D721Med (cell line): Measurements from ENCODE around the gene LCK.

Experiments
- DNase-seq: peaks from one replicate; pipeline ENCODE4 v3.0.0; 2011; ENCODE audit warnings: low spot score; ENCODE audit not compliant: insufficient read length
- FAIRE-seq: peaks from 2 replicates; lab custom pipeline; 2011; peaks lifted over from hg19 to GRCh38; lab: Jason Lieb, UNC
- TF ChIP-seq, protein P1 (sequence below): IDR thresholded peaks from 2 replicates; pipeline ENCODE4 v1.5.1; 2012; ENCODE audit warnings: mild to moderate bottlenecking, control low read depth; ENCODE audit not compliant: insufficient read depth; ENCODE audit errors: missing control alignments

The LCK gene

DNA sequence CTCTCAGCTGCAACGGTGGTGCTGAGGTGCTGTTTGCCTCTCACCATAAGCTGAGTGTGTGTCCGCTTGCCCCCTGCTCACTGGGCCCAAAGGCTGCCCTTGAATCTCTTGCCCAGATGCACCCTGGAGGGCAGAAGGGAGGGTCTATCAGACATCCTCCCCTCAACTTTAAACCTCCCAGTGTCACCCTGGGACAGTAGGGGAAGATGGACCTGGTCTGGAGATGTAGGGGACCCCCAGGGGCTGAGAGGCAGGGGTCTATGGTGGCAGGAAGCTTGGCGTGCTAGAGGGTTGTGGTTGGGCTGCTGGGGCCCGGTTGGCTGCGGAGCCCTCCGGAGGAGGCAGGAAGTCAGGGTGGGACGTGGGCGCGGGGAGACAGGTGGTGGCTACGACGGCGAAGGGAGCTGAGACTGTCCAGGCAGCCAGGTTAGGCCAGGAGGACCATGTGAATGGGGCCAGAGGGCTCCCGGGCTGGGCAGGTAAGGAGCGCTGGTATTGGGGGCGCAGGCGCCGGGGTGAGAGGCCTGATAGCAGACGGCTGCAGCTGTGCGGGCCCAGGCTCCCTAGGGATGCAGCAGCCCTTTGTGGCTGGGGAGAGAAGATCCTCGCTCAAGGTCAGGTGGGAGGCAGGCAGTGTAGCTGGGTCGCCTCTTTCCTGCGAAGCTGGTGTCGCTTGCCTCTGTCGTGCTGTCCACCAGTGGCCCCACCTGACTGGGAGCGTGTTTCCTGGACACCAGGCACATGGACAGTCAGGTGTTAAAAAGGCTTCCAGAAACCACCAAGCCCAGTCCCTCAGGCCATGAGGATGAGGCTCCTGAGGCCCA, at the start of gene LCK:
Gene LCK (plus strand): TSS at position 373 of the 824 bp plus-strand sequence. CDS start 23,065 bp downstream, outside the sequence.
- DNase-seq (no peak), FAIRE-seq (no peak)
- TF ChIP-seq, protein P1, sequence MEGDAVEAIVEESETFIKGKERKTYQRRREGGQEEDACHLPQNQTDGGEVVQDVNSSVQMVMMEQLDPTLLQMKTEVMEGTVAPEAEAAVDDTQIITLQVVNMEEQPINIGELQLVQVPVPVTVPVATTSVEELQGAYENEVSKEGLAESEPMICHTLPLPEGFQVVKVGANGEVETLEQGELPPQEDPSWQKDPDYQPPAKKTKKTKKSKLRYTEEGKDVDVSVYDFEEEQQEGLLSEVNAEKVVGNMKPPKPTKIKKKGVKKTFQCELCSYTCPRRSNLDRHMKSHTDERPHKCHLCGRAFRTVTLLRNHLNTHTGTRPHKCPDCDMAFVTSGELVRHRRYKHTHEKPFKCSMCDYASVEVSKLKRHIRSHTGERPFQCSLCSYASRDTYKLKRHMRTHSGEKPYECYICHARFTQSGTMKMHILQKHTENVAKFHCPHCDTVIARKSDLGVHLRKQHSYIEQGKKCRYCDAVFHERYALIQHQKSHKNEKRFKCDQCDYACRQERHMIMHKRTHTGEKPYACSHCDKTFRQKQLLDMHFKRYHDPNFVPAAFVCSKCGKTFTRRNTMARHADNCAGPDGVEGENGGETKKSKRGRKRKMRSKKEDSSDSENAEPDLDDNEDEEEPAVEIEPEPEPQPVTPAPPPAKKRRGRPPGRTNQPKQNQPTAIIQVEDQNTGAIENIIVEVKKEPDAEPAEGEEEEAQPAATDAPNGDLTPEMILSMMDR: no peak

DNA sequence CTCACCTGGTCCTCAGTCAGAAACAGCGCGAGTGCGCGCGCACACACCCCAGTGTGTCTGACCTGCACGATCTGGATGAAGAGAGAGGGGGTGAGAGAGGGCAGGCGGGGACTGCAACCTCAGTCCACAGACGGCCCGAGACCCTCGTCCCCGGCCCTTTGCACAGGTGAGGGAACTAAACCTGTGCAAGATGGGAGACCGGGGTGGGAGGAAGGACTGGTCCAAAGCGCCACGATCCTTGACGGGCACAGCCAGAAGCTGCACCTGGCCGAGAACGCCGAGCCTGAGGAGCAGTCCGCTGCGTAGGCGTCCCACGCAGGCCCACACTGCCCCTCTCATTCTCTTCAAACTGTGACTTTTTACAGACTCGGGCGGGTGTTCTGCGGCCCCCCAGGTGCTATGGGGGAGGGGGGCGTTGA, 46.1 kb upstream of the LCK start:
- TF ChIP-seq, protein P1: no peak
- DNase-seq: no peak
- no peak for FAIRE-seq

DNA sequence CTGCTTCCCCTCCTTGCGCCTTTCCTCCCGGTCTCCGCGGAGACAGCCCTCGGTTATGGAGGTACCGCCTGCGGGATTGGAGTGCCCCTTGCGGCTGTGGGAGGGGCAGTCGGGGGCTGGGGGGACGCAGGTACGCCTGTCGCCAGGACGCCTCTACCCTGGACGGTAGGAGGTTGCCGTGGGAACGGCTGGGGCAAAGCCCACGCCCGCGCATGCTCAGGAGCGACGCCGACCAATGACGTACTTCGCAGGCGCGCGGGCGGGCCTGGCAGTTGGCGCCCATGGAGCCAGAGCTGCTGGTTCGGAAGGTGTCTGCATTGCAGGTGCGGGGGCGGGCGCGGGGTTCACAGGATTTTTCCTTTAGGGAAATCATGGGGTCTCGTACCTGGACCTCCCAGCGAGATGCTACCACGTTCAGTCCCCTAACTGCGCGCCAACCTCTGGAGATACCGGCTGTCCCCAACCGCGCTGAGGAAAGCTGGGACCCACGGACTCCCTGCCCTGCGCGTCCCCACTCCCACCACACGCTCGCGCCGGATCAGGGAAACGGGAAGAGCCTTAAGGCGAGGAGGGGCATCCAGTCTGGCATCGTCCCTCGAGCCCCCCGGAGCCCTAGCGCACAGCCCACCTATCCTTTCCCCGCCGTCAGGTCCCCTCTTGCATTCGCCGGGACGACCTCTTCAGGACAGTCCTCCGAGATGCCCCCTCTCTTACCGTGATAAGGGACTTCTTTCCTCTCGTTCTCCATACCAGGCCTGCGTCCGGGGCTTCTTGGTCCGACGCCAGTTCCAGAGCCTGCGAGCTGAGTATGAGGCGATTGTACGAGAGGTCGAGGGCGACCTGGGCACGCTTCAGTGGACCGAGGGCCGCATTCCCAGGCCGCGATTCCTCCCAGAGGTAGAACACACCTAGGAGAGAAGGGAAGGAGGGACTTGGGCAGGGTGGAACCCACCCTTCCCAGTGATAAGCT, 45.4 kb upstream of the LCK start, which contains the start of gene IQCC:
Gene IQCC (plus strand): TSS at position 271 of the 970 bp plus-strand sequence. CDS start 11 bp downstream, at position 282.
- FAIRE-seq (no peak), DNase-seq (peak; percentile 94)
- TF ChIP-seq, protein P1: no peak

DNA sequence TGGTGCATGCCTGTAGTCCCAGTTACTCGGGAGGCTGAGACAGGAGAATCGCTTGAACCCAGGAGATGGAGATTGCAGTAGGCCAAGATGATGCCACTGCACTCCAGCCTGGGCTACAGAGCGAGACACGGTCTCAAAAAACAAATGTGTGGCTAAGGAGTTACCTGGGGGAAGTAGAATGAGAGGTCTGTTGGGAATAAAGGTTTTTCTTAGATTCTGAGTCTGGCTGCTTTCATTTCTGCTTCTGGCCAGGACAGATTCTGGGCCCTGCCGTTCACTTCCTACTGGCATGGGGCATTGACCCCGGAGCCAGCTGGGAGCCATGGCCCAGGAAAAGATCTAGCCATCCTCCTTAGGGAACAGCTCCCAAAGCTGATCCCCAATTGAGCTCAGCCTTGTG, 42.6 kb upstream of the LCK start:
- no peak for DNase-seq
- FAIRE-seq: no peak
- TF ChIP-seq, protein P1: no peak

DNA sequence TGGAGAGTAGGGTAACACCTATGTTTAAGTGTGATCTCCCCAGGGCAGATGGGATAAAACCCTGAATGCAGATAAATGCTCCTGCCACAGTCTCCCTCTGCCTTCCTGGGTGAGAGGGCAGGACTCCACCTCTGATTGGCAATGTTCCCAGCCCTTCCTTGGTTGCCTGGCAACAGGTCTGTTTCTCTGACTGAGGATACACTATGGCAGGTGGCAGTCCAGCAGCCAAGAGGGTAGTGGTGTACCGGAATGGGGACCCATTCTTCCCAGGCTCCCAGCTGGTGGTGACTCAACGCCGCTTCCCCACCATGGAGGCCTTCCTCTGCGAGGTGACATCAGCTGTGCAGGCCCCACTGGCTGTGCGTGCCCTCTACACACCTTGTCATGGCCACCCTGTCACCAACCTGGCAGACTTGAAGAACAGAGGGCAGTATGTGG, 42.2 kb upstream of the LCK start, which contains the start of gene DCDC2B:
Gene DCDC2B (plus strand): TSS at position 199 of the 438 bp plus-strand sequence. CDS start 5 bp downstream, at position 204.
- FAIRE-seq (no peak), DNase-seq (no peak)
- TF ChIP-seq, protein P1: no peak

DNA sequence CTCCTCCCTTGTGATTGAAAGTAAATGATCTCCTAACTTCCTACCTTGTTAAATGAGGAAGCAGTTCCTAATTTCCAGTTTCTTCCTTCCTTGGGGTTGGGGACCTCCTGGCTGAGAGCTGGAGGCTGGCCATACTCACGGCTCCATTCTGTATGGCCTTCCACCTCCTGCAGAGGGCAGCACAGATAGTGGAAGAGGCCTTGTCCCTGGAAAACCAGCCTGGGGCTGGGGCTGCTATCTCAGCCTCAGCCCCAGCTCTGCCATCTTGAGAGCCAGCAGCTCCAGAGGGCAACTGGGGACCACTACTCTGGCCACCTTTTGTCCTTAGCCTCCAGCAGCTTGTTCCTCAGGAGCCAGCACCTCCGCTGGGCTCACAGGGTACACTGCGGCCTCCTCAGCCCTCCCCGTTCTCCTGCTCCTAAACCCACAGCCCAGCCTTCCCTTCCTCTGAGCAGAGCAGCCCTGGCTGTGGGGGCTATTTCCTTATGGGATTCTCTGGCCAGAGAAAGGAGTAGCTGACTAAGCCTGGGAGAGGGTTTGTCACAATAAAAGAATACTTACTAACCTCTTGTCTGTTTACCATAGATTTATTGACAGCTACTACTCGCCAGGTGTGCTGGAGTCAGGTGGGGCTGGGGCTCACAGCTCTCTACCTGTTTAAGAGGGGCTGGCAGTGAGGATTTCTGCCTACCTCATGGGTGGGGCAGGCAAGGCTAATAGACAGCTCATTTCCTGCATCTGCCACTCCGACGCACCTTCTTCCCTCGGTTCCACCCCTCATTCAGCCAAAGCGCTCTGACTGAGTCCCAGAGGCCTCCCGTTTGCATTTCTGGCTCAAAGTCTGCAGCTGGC, 35.2 kb upstream of the LCK start:
- TF ChIP-seq, protein P1: peak; percentile 74
- FAIRE-seq: no peak
- DNase-seq: peak; percentile 50
